ENCODE data around the gene APBA1. TPM values are rescaled to one million over a fixed set of nuclear protein-coding genes. Genes with fewer than 3 reads are reported as not detected.

APBA1 gene
- total RNA-seq, 1 experiment from 2014 or later, result 0.34 TPM

GRCh38 chr9:69391946-69392345 is 280.2 kb downstream of the APBA1 start:
- Mint-ChIP-seq H3K27ac (ENCODE audit: unreplicated experiment) (no peak overlapping the region), H3K4me1 (ENCODE audit: low read depth, unreplicated experiment) (no peaks in the 10 kb centered on the region), H3K36me3 (ENCODE audit: insufficient read depth, unreplicated experiment) (no peaks in the 10 kb centered on the region), H3K27me3 (ENCODE audit: insufficient read depth, unreplicated experiment) (no peaks in the 10 kb centered on the region), H3K9me3 (ENCODE audit: unreplicated experiment) (no peaks in the 10 kb centered on the region), H3K4me3 (ENCODE audit: unreplicated experiment) (no peak overlapping the region)
- H3K9me3 ChIP-seq, result no peaks in the 10 kb centered on the region
- TF ChIP-seq CTCF (IDR thresholded peaks at IDR 0.05; ENCODE audit: insufficient read depth in 1 of 2, low read depth in 1 of 2, low read length in 1 of 2, severe bottlenecking in 1 of 2, unreplicated experiment in 1 of 2), result no peak
- no peaks in the 10 kb centered on the region for H3K27me3 ChIP-seq (replicated peaks; ENCODE audit: control insufficient read depth, insufficient read depth, low read length)
- DNase-seq, result no peak
- H3K4me3 ChIP-seq (ENCODE audit: low read depth, low read length), result no peak overlapping the region
- CTCF ChIA-PET, result no interaction called here
- POLR2A ChIA-PET, result no interaction called here
- H3K36me3 ChIP-seq (ENCODE audit: control insufficient read depth, insufficient read depth, low read length), result no peaks in the 10 kb centered on the region
- no peaks in the 10 kb centered on the region for H3K4me1 ChIP-seq
- intact Hi-C loops (cut with micrococcal nuclease; ENCODE audit: unreplicated experiment), result no loop called here
- BruUV-seq (replicated peaks), result no TSS peak

DNA sequence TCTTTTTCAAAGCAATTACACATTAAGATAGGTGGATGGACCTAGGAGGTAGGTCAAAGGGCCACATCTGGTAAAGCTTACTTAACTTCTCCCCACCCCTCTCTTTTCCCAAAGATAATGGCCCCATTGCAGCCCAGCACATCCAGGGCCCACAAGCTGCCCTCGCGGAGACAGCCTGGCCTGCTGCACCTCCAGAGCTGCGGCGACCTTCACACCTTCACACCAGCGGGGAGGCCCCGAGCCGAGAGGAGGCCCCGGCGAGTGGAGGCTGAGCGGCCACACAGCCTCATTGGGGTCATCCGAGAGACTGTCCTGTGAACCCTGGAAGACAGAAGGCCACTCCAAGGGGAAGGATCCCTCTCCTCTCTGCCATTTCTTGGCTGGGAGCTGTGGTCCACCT is 280.7 kb downstream of the APBA1 start:
- no peak for DNase-seq
- CTCF ChIA-PET, result no interaction called here
- no peaks in the 10 kb centered on the region for H3K4me1 Mint-ChIP-seq (ENCODE audit: low read depth, unreplicated experiment)
- H3K36me3 ChIP-seq (ENCODE audit: control insufficient read depth, insufficient read depth, low read length), result no peaks in the 10 kb centered on the region
- H3K27me3 Mint-ChIP-seq (ENCODE audit: insufficient read depth, unreplicated experiment), result no peaks in the 10 kb centered on the region
- BruUV-seq (replicated peaks), result no TSS peak
- intact Hi-C loops (cut with micrococcal nuclease; ENCODE audit: unreplicated experiment), result no loop called here
- H3K9me3 Mint-ChIP-seq (ENCODE audit: unreplicated experiment), result no peaks in the 10 kb centered on the region
- H3K4me1 ChIP-seq, result no peaks in the 10 kb centered on the region
- H3K27ac Mint-ChIP-seq (ENCODE audit: unreplicated experiment), result no peak overlapping the region
- H3K9me3 ChIP-seq, result no peaks in the 10 kb centered on the region
- no peak overlapping the region for H3K4me3 ChIP-seq (ENCODE audit: low read depth, low read length)
- no peak for TF ChIP-seq CTCF (IDR thresholded peaks at IDR 0.05; ENCODE audit: insufficient read depth in 1 of 2, low read depth in 1 of 2, low read length in 1 of 2, severe bottlenecking in 1 of 2, unreplicated experiment in 1 of 2)
- no peaks in the 10 kb centered on the region for H3K27me3 ChIP-seq (replicated peaks; ENCODE audit: control insufficient read depth, insufficient read depth, low read length)
- POLR2A ChIA-PET, result no interaction called here
- no peaks in the 10 kb centered on the region for H3K36me3 Mint-ChIP-seq (ENCODE audit: insufficient read depth, unreplicated experiment)
- no peak overlapping the region for H3K4me3 Mint-ChIP-seq (ENCODE audit: unreplicated experiment)

- no peaks in the 10 kb centered on the region for H3K36me3 Mint-ChIP-seq (ENCODE audit: insufficient read depth, unreplicated experiment)
- DNase-seq, result no peak
- no TSS peak for BruUV-seq (replicated peaks)
Measured at GRCh38 chr9:69389437-69389995, 282.7 kb downstream of the APBA1 start.

More at GRCh38 chr9:69389437-69389995, 282.7 kb downstream of the APBA1 start:
- no peaks in the 10 kb centered on the region for H3K27me3 Mint-ChIP-seq (ENCODE audit: insufficient read depth, unreplicated experiment)
- TF ChIP-seq CTCF (IDR thresholded peaks at IDR 0.05; ENCODE audit: insufficient read depth in 1 of 2, low read depth in 1 of 2, low read length in 1 of 2, severe bottlenecking in 1 of 2, unreplicated experiment in 1 of 2), result no peak
- ChIA-PET POLR2A (no interaction called here), CTCF (no interaction called here)
- no peak overlapping the region for H3K27ac Mint-ChIP-seq (ENCODE audit: unreplicated experiment)
- H3K9me3 ChIP-seq, result no peaks in the 10 kb centered on the region
- H3K27me3 ChIP-seq (replicated peaks; ENCODE audit: control insufficient read depth, insufficient read depth, low read length), result no peaks in the 10 kb centered on the region
- no peaks in the 10 kb centered on the region for H3K4me1 ChIP-seq
- H3K9me3 Mint-ChIP-seq (ENCODE audit: unreplicated experiment), result no peaks in the 10 kb centered on the region
- intact Hi-C loops (cut with micrococcal nuclease; ENCODE audit: unreplicated experiment), result no loop called here
- H3K4me3 ChIP-seq (ENCODE audit: low read depth, low read length), result no peak overlapping the region
- H3K4me1 Mint-ChIP-seq (ENCODE audit: low read depth, unreplicated experiment), result no peaks in the 10 kb centered on the region
- H3K4me3 Mint-ChIP-seq (ENCODE audit: unreplicated experiment), result no peak overlapping the region
- H3K36me3 ChIP-seq (ENCODE audit: control insufficient read depth, insufficient read depth, low read length), result no peaks in the 10 kb centered on the region
